ENCODE measurements around the gene SSB.

DNA sequence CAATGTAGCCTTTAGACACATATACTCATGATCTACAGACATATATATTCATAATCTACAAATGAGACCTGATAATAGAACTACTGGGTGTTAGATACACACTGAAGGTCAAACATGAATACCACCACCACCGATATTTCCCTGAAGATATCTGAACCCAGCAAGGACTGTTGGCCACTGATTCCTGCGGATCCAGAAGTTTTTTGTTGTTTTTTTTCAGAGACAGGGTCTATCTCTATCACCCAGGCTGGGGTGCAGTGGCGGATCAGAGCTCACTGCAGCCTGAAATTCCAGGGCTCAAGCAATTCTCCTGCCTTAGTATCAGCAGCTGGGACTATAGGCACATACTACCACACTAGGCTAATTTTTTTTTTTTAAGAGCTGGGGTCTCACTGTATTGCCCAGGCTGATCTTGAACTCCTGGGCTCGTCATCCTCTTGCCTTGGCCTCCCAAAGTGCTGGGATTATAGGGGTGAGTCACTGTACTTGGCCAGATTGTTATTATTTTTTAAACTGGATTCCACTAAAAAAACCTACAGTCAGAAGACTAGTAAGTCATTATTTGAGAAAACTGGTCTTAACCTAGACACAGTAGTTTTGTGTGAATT, 24.2 kb downstream of the SSB start:
- TF ChIP-seq EP300 (IDR thresholded peaks at IDR 0.05) (no peak), POLR2AphosphoS5 (IDR thresholded peaks at IDR 0.05) (no peak)
- TF ChIP-seq, protein P1, sequence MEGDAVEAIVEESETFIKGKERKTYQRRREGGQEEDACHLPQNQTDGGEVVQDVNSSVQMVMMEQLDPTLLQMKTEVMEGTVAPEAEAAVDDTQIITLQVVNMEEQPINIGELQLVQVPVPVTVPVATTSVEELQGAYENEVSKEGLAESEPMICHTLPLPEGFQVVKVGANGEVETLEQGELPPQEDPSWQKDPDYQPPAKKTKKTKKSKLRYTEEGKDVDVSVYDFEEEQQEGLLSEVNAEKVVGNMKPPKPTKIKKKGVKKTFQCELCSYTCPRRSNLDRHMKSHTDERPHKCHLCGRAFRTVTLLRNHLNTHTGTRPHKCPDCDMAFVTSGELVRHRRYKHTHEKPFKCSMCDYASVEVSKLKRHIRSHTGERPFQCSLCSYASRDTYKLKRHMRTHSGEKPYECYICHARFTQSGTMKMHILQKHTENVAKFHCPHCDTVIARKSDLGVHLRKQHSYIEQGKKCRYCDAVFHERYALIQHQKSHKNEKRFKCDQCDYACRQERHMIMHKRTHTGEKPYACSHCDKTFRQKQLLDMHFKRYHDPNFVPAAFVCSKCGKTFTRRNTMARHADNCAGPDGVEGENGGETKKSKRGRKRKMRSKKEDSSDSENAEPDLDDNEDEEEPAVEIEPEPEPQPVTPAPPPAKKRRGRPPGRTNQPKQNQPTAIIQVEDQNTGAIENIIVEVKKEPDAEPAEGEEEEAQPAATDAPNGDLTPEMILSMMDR (IDR thresholded peaks at IDR 0.05), result no peak
